ENCODE measurements around the gene PDPR.
"Not testable (repeated sequence)": the region's sequence is repeated elsewhere in the genome, so short reads cannot be mapped to it uniquely, and the experiment has no call there.

Gene PDPR

DNA sequence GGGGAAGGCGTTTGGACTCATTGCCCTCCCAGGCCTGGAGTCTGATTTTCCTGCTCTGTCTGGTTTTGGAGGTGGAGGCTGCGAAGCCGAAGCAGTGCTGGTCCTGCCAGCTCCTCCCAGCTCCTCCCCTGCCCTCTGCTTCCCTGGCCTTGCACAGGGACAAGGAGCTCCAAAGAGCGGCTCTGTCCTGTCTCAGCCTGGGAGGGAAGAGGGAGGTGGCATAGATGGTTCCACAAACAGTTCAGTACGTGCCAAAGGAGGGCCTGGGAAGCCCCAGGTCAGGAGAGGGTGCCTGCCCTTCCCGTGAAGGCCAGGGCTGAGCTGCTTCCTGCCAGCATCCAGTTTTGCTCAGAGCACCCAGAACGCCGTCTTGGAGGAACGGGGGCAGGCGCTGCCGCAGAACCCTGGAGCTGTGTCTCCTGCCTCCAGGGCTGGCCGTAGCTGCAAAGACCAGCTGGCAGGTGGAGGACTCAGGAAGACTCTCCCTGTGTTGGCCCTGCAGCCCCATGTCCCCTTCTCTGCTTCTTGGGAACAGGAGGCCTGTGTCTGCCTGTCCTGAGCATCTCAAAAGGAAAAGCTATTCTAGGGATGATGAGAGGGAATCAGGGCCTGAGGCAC lies 82.7 kb downstream of the PDPR start:
- not testable (repeated sequence) for H3K9me3 ChIP-seq, H3K27me3 ChIP-seq, H3K27ac ChIP-seq, H4K20me1 ChIP-seq, H3K4me2 ChIP-seq, H3K9ac ChIP-seq, H3K36me3 ChIP-seq, H3K4me1 ChIP-seq, H3K4me3 ChIP-seq

DNA sequence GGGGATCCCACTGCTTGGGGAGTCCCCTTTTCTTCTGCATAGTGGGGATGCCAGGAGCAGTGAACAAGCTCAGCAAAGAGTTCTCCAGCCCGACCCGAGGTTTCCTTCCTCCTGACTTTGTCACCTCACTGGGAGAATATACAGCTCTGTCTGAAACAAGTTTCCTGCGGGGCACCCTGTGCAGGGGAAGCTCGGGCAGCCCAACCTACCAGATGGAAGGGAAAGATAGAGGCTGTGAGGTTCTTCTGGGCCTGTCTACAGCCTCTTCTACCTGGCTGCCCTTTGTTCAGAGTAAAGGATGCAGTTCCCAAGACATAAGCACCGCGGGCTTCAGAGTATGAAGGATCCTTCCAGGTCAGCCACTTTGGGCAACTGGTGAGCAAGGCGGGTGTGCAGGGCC lies 83.5 kb downstream of the PDPR start:
- not testable (repeated sequence) for H3K4me1 ChIP-seq, H3K4me3 ChIP-seq, H3K27ac ChIP-seq, H3K9ac ChIP-seq, H3K4me2 ChIP-seq, H3K36me3 ChIP-seq, H3K9me3 ChIP-seq, H4K20me1 ChIP-seq, H3K27me3 ChIP-seq

DNA sequence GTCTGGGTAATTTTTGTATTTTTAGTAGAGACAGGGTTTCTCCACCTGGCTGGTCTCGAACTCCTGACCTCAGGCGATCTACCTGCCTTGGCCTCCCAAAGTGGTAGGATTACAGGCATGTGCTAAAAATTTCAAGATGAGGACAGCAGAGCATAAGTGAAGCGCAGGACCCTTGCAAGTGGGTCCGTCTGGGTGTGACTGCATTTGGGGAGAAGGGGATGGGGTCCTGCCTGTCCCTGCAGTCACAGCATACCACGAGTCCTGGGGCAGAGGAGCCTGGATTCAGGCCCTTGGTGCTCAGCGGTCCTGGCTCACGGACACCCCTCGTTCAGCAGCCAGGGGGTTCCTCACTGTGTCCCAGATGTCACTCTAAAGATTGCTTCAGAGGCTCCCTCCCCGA lies 84.1 kb downstream of the PDPR start:
- not testable (repeated sequence) for H3K4me3 ChIP-seq, H3K27me3 ChIP-seq, H3K27ac ChIP-seq, H3K9me3 ChIP-seq, H3K4me1 ChIP-seq, H3K36me3 ChIP-seq, H4K20me1 ChIP-seq, H3K9ac ChIP-seq, H3K4me2 ChIP-seq

DNA sequence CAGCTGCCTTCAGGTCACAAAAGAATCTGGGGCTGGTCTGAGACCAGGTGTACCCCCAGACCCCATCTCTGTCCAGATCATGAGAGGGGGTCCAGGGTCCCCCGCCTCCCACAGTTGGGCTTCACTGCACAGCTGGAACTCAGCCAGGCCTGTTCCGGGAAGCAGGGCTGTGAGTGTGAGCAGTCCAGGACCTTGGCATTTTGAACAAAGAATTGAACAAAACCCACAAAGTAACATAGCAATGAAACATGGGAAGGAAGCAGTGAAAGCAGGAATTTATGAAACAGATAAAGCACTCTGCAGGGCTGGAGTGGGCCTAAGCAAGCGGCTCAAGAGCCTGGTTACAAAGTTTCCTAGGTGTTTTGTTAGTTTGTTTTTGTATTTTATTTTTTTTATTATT lies 84.5 kb downstream of the PDPR start:
- H3K4me2 ChIP-seq, H3K27me3 ChIP-seq, H3K4me1 ChIP-seq, H3K36me3 ChIP-seq, H3K27ac ChIP-seq, H4K20me1 ChIP-seq, H3K4me3 ChIP-seq, H3K9ac ChIP-seq, H3K9me3 ChIP-seq: not testable (repeated sequence)

DNA sequence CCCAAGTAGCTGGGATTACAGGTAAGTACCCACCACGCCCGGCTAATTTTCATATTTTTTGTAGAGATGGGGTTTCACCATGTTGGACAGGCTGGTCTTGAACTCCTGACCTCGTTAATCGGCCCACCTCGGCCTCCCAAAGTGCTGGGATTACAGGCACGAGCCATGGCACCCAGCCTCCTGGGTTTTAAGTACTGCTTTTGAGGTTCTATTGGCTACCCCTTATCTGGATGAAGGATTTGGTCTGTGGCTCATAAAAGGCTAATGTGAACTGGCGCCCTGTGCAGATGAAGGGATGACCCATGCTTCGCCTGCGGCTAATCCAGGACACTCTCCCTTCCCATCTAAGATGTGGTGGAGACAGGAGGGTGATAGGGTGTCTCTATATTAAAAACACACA lies 85.0 kb downstream of the PDPR start:
- H3K27ac ChIP-seq, H3K9me3 ChIP-seq, H3K4me1 ChIP-seq, H3K4me2 ChIP-seq, H3K4me3 ChIP-seq, H3K36me3 ChIP-seq, H3K9ac ChIP-seq, H4K20me1 ChIP-seq, H3K27me3 ChIP-seq: not testable (repeated sequence)

DNA sequence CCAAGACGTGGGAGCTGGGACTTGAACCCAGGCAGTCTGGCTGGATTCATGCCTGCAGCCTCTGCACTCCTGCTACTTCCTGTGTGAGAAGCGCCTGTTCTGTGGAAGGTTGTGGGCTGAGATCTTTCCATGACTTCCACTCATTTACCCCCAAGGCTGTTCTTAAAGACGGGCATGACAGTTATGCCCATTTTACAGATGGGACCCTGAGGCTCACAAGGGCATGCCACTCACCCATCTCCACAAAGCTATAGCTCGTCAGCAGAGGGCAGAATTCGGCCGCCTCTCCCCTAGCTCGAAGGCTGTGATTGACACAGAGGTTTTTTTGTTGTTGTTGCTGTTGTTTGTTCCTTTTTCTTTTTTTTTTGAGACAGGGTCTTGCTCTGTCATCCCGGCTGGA lies 85.9 kb downstream of the PDPR start:
- H3K27ac ChIP-seq, H3K4me3 ChIP-seq, H3K4me1 ChIP-seq, H3K9ac ChIP-seq, H4K20me1 ChIP-seq, H3K9me3 ChIP-seq, H3K36me3 ChIP-seq, H3K4me2 ChIP-seq, H3K27me3 ChIP-seq: not testable (repeated sequence)

DNA sequence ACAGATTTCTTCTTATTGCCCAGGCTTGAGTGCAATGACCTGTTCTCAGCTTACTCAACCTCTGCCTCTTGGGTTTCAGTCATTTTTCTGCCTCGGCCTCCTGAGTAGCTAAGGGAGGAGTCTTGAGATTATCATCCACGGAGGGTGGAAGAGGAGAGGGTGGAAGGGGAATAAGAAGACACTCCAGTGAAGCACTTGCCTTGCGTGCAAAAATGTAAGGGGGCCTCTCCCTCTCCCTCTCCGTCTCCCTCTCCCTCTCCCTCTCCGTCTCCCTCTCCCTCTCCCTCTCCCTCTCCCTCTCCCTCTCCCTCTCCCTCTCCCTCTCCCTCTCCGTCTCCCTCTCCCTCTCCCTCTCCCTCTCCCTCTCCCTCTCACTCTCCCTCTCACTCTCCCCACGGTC lies 89.4 kb downstream of the PDPR start:
- not testable (repeated sequence) for H3K9ac ChIP-seq, H3K4me2 ChIP-seq, H3K4me3 ChIP-seq, H3K9me3 ChIP-seq, H3K27me3 ChIP-seq, H4K20me1 ChIP-seq, H3K27ac ChIP-seq, H3K4me1 ChIP-seq
- peaks cover 23% of the 10 kb centered on the region for H3K36me3 ChIP-seq

DNA sequence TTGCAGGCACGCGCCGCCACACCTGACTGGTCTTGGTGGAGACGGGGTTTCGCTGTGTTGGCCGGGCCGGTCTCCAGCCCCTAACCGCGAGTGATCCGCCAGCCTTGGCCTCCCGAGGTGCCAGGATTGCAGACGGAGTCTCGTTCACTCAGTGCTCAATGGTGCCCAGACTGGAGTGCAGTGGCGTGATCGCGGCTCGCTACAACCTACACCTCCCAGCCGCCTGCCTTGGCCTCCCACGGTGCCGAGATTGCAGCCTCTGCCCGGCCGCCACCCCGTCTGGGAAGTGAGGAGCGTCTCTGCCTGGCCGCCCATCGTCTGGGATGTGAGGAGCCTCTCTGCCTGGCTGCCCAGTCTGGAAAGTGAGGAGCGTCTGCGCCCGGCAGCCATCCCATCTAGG lies 89.9 kb downstream of the PDPR start:
- not testable (repeated sequence) for H3K4me1 ChIP-seq, H3K4me3 ChIP-seq, H3K27ac ChIP-seq, H3K27me3 ChIP-seq, H3K4me2 ChIP-seq, H3K9me3 ChIP-seq, H3K9ac ChIP-seq, H4K20me1 ChIP-seq
- peaks cover 27% of the 10 kb centered on the region for H3K36me3 ChIP-seq

DNA sequence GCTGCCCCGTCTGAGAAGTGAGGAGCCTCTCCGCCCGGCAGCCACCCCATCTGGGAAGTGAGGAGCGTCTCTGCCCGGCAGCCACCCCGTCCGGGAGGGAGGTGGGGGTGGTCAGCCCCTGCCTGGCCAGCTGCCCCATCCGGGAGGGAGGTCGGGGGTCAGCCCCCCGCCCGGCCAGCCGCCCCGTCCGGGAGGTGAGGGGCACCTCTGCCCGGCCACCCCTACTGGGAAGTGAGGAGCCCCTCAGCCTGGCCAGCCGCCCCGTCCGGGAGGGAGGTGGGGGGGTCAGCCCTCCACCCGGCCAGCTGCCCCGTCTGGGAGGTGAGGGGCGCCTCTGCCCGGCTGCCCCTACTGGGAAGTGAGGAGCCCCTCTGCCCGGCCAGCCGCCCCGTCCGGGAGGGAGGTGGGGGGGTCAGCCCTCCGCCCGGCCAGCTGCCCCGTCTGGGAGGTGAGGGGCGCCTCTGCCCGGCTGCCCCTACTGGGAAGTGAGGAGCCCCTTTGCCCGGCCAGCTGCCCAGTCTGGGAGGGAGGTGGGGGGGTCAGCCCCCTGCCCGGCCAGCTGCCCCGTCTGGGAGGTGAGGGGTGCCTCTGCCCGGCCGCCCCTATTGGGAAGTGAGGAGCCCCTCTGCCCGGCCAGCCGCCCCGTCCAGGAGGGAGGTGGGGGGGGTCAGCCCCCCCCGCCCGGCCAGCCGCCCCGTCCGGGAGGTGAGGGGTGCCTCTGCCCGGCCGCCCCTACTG lies 90.7 kb downstream of the PDPR start:
- H3K27ac ChIP-seq, H3K4me1 ChIP-seq, H3K27me3 ChIP-seq, H3K4me2 ChIP-seq, H3K9ac ChIP-seq, H3K4me3 ChIP-seq, H3K9me3 ChIP-seq, H4K20me1 ChIP-seq: not testable (repeated sequence)
- H3K36me3 ChIP-seq = peaks cover 29% of the 10 kb centered on the region

DNA sequence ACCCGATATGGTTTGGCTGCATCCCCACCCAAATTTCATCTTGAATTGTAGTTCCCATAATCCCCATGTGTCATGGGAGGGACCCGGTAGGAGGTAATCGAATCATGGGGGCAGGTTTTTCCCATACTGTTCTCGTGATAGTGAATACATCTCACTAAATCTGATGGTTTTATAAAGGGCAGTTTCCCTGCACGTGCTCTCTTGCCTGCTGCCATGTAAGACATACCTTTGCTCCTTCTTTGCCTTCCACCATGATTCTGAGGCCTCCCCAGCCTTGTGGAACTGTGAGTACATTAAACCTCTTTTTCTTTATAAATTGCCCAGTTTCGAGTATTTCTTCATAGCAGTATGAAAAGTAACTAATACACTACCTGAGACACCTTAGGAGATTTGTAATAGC lies 92.2 kb downstream of the PDPR start:
- not testable (repeated sequence) for H3K27ac ChIP-seq, H3K27me3 ChIP-seq, H3K4me3 ChIP-seq, H3K4me1 ChIP-seq, H3K9ac ChIP-seq, H4K20me1 ChIP-seq, H3K4me2 ChIP-seq, H3K9me3 ChIP-seq
- peaks cover 35% of the 10 kb centered on the region for H3K36me3 ChIP-seq
